Endodermal cell (in vitro differentiated cells): Measurements from ENCODE around the gene SUDS3. TPM values are rescaled to one million over a fixed set of nuclear protein-coding genes. Genes with fewer than 3 reads are reported as not detected.

Experiments
- DNase-seq: peaks from one replicate; pipeline ENCODE4 v3.0.0-alpha.2; 2017
- H3K27ac ChIP-seq: 2 replicates; pipeline ENCODE4 v1.5.1; 2013; ENCODE audit warnings: mild to moderate bottlenecking, low read depth, low read length, moderate library complexity
- H3K27me3 ChIP-seq: 2 replicates; pipeline ENCODE4 v1.6.1; 2013; ENCODE audit warnings: mild to moderate bottlenecking, low read length, moderate library complexity; ENCODE audit not compliant: insufficient read depth, control insufficient read depth, poor library complexity, severe bottlenecking
- H3K36me3 ChIP-seq: 2 replicates; pipeline ENCODE4 v1.7.0; 2013; ENCODE audit warnings: mild to moderate bottlenecking, low read length, moderate library complexity; ENCODE audit not compliant: control insufficient read depth, insufficient read depth
- H3K4me1 ChIP-seq: one replicate; pipeline ENCODE4 v1.7.0; 2013; ENCODE audit warnings: low read length; ENCODE audit not compliant: control insufficient read depth, insufficient read depth
- H3K4me3 ChIP-seq: 2 replicates; pipeline ENCODE4 v1.5.1; 2013; ENCODE audit warnings: mild to moderate bottlenecking, low read length, moderate library complexity
- H3K9ac ChIP-seq: 2 replicates; pipeline ENCODE4 v1.6.1; 2013; ENCODE audit warnings: mild to moderate bottlenecking, low read length, moderate library complexity; ENCODE audit not compliant: poor library complexity, severe bottlenecking; ENCODE audit errors: extremely low read depth
- H3K9me3 ChIP-seq: 2 replicates; pipeline ENCODE4 v1.6.1; 2013; ENCODE audit warnings: mild to moderate bottlenecking, low read length, moderate library complexity; ENCODE audit not compliant: control insufficient read depth
- H3K27ac Mint-ChIP-seq: 2 replicates; pipeline ENCODE4 v1.8.0; 2020; ENCODE audit warnings: mixed read lengths
- H3K27me3 Mint-ChIP-seq: 2 replicates; pipeline ENCODE4 v1.8.0; 2021; ENCODE audit warnings: mild to moderate bottlenecking, mixed read lengths; ENCODE audit not compliant: insufficient read depth
- H3K36me3 Mint-ChIP-seq: 2 replicates; pipeline ENCODE4 v1.8.0; 2020; ENCODE audit warnings: low read depth, mixed read lengths
- H3K4me1 Mint-ChIP-seq: 2 replicates; pipeline ENCODE4 v1.8.0; 2020; ENCODE audit warnings: mixed read lengths
- H3K4me3 Mint-ChIP-seq: 2 replicates; pipeline ENCODE4 v1.8.0; 2020; ENCODE audit warnings: mild to moderate bottlenecking, moderate library complexity, mixed read lengths
- H3K9me3 Mint-ChIP-seq: 2 replicates; pipeline ENCODE4 v1.8.0; 2020; ENCODE audit warnings: mild to moderate bottlenecking, mixed read lengths
- WGBS, 2 experiments: methylation state at CpG; one replicate each; pipeline versions ENCODE4 v1.1.5 to v1.1.7; 2013; ENCODE audit warnings: missing lambda C conversion rate in 2 of 2, mixed read lengths in 1 of 2; ENCODE audit not compliant: insufficient coverage in 1 of 2, insufficient read length in 1 of 2; 5-methylcytosine and 5-hydroxymethylcytosine counted together
- total RNA-seq, 2 donors: library from RNA; stranded (reverse); fragmentation: NEBNext Ultra II Directional in 1 of 2; extraction: Animal tissue kit (Norgen Biotek cat#: 25700) in 1 of 2; gene quantifications; 2 replicates in 1 of 2; 3 replicates in 1 of 2; pipeline ENCODE4 v1.2.1, GENCODE V29; 2021
- TF ChIP-seq, protein P1 (sequence below): fragments of 200-600 bp; sonication (generic); conservative IDR thresholded peaks from 2 replicates; pipeline ENCODE4 v1.5.0; 2021; ENCODE audit warnings: antibody characterized with exemption, mild to moderate bottlenecking

The SUDS3 gene
- total RNA-seq, 2 donors from 2014 or later, result 51.4 to 57.9 TPM

DNA sequence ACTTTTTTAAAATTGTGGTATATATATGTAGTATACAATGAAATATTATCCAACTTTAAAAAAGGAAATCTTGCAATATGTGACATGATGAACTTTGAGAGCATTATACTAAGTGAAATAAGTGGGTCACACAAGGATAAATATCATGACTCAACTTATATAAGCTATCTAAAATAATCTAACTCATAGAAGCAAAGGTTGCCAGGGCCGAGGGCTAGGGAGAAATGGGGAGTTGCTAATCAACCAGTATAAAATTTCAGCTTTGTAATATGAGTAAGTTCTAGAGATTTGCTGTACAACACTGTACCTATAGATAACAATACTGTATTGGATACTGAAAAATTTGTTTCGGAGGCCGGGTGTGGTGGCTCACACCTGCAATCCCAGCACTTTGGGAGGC lies 42.1 kb upstream of the SUDS3 start:
- no peak overlapping the region for H3K27ac ChIP-seq
- 94 to 100% methylated on average over 1 to 2 of the region's 3 CpGs for WGBS, 2 experiments
- Mint-ChIP-seq H3K4me3 (no peak overlapping the region), H3K27me3 (no peaks in the 10 kb centered on the region), H3K4me1 (peaks cover 12% of the 10 kb centered on the region), H3K27ac (no peak overlapping the region), H3K9me3 (no peaks in the 10 kb centered on the region), H3K36me3 (peaks cover 10% of the 10 kb centered on the region)
- H3K4me3 ChIP-seq, result no peak overlapping the region
- no peak for DNase-seq
- H3K4me1 ChIP-seq, result no peaks in the 10 kb centered on the region
- H3K36me3 ChIP-seq, result no peaks in the 10 kb centered on the region
- H3K9me3 ChIP-seq, result no peaks in the 10 kb centered on the region
- H3K27me3 ChIP-seq, result no peaks in the 10 kb centered on the region
- H3K9ac ChIP-seq, result no peak overlapping the region
- TF ChIP-seq, protein P1, sequence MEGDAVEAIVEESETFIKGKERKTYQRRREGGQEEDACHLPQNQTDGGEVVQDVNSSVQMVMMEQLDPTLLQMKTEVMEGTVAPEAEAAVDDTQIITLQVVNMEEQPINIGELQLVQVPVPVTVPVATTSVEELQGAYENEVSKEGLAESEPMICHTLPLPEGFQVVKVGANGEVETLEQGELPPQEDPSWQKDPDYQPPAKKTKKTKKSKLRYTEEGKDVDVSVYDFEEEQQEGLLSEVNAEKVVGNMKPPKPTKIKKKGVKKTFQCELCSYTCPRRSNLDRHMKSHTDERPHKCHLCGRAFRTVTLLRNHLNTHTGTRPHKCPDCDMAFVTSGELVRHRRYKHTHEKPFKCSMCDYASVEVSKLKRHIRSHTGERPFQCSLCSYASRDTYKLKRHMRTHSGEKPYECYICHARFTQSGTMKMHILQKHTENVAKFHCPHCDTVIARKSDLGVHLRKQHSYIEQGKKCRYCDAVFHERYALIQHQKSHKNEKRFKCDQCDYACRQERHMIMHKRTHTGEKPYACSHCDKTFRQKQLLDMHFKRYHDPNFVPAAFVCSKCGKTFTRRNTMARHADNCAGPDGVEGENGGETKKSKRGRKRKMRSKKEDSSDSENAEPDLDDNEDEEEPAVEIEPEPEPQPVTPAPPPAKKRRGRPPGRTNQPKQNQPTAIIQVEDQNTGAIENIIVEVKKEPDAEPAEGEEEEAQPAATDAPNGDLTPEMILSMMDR, result no peak

GRCh38 chr12:118334939-118335567 lies 41.3 kb upstream of the SUDS3 start:
- WGBS, 2 experiments, result 93% methylated on average over 3 of the region's 4 CpGs; no CpG with 5 or more reads in 1 of the 2 experiments
- Mint-ChIP-seq H3K4me3 (no peak overlapping the region), H3K4me1 (peaks cover 17% of the 10 kb centered on the region), H3K36me3 (peaks cover 10% of the 10 kb centered on the region), H3K9me3 (no peaks in the 10 kb centered on the region), H3K27ac (no peak overlapping the region), H3K27me3 (no peaks in the 10 kb centered on the region)
- no peak overlapping the region for H3K4me3 ChIP-seq
- H3K9ac ChIP-seq, result no peak overlapping the region
- no peaks in the 10 kb centered on the region for H3K36me3 ChIP-seq
- H3K27me3 ChIP-seq, result no peaks in the 10 kb centered on the region
- DNase-seq, result no peak
- no peaks in the 10 kb centered on the region for H3K4me1 ChIP-seq
- no peak overlapping the region for H3K27ac ChIP-seq
- no peaks in the 10 kb centered on the region for H3K9me3 ChIP-seq
- TF ChIP-seq, protein P1, result no peak

- no peaks in the 10 kb centered on the region for H3K4me1 ChIP-seq
- WGBS, 2 experiments, result 83% methylated on average over 1 of the region's 2 CpGs; no CpG with 5 or more reads in 1 of the 2 experiments
- Mint-ChIP-seq H3K9me3 (no peaks in the 10 kb centered on the region), H3K36me3 (peaks cover 10% of the 10 kb centered on the region), H3K27me3 (no peaks in the 10 kb centered on the region), H3K27ac (no peak overlapping the region), H3K4me3 (no peak overlapping the region), H3K4me1 (peaks cover 19% of the 10 kb centered on the region)
- no peaks in the 10 kb centered on the region for H3K36me3 ChIP-seq
- no peaks in the 10 kb centered on the region for H3K27me3 ChIP-seq
- no peak overlapping the region for H3K27ac ChIP-seq
- DNase-seq, result no peak
- no peaks in the 10 kb centered on the region for H3K9me3 ChIP-seq
- no peak overlapping the region for H3K9ac ChIP-seq
- H3K4me3 ChIP-seq, result no peak overlapping the region
- TF ChIP-seq, protein P1, result no peak
Observed at GRCh38 chr12:118336123-118336522, 40.2 kb upstream of the SUDS3 start.
